Smooth muscle cell of the brain vasculature (primary cell): ENCODE data around the gene DNAJC2.

Experiments used
- DNase-seq: peaks from one replicate; pipeline ENCODE4 v3.0.0-alpha.2; 2012; ENCODE audit warnings: low read depth, low spot score

The DNAJC2 gene

GRCh38 chr7:103344453-103345149 lies at the start of gene DNAJC2:
Gene DNAJC2, minus strand, starts transcription at chr7:103344767. Its CDS starts 145 bp downstream, at chr7:103344622.
- DNase-seq = peak; percentile 78

- no peak for DNase-seq
These were observed 47.4 kb upstream of the DNAJC2 start for GRCh38 chr7:103391976-103392375.

GRCh38 chr7:103391150-103391549 lies 46.6 kb upstream of the DNAJC2 start:
- no peak for DNase-seq

- DNase-seq = no peak
These were observed 44.7 kb upstream of the DNAJC2 start for GRCh38 chr7:103389263-103389662.

GRCh38 chr7:103388469-103389140 lies 44.0 kb upstream of the DNAJC2 start:
- no peak for DNase-seq

- DNase-seq = no peak
These were observed 42.7 kb upstream of the DNAJC2 start for GRCh38 chr7:103387242-103387641.

- no peak for DNase-seq
These were observed 37.5 kb upstream of the DNAJC2 start for GRCh38 chr7:103382032-103382402.

GRCh38 chr7:103381280-103382031 lies 36.9 kb upstream of the DNAJC2 start:
- DNase-seq = no peak

- DNase-seq = no peak
These were observed 36.0 kb upstream of the DNAJC2 start for GRCh38 chr7:103380395-103381191.

GRCh38 chr7:103379270-103379975 lies 34.9 kb upstream of the DNAJC2 start:
- no peak for DNase-seq

GRCh38 chr7:103373866-103374643 lies 29.5 kb upstream of the DNAJC2 start:
- DNase-seq = no peak

- DNase-seq = no peak
These were observed 24.9 kb upstream of the DNAJC2 start for GRCh38 chr7:103369432-103369831.

GRCh38 chr7:103349805-103350204 lies 5.2 kb upstream of the DNAJC2 start:
- no peak for DNase-seq

GRCh38 chr7:103348959-103349358 lies 4.4 kb upstream of the DNAJC2 start:
- DNase-seq = no peak

- no peak for DNase-seq
These were observed 3.9 kb upstream of the DNAJC2 start for GRCh38 chr7:103348452-103348851.

- peak; percentile 72 for DNase-seq
These were observed 3.1 kb upstream of the DNAJC2 start, which contains the start of gene PSMC2 for GRCh38 chr7:103347507-103348267. Gene PSMC2, plus strand, starts transcription at chr7:103347643. Its CDS starts 69 bp downstream, at chr7:103347712.

GRCh38 chr7:103346396-103346795 lies 1.8 kb upstream of the DNAJC2 start:
- no peak for DNase-seq

- DNase-seq = no peak
These were observed 662 bp downstream of the DNAJC2 start for GRCh38 chr7:103343758-103344452.

GRCh38 chr7:103343332-103343731 lies 1.2 kb downstream of the DNAJC2 start:
- DNase-seq = no peak
